SU-DHL-6 (cell line): Measurements from ENCODE around the gene CNTRL.
A peak's percentile ranks its signal among the peaks of the same experiment; 100 is the strongest.

Experiments used
- H2AFZ ChIP-seq: fragments of 200-600 bp; sonication (generic); 2 replicates; pipeline ENCODE4 v1.6.1; 2014; ENCODE audit warnings: low read depth, mild to moderate bottlenecking, moderate library complexity, mixed read lengths, antibody characterized with exemption, low read length; ENCODE audit not compliant: severe bottlenecking
- H3F3A ChIP-seq: fragments of 200-600 bp; shearing (Covaris generic); 2 replicates; pipeline ENCODE4 v1.6.0; 2016; ENCODE audit warnings: antibody characterized with exemption, mild to moderate bottlenecking; ENCODE audit not compliant: insufficient read depth
- H3K27ac ChIP-seq: fragments of 200-600 bp; sonication (generic); 2 replicates; pipeline ENCODE4 v1.5.1; 2016; ENCODE audit warnings: low read depth, mild to moderate bottlenecking, low read length, moderate library complexity, mixed read lengths
- H3K27me3 ChIP-seq: fragments of 200-600 bp; sonication (generic), shearing (Covaris generic); 2 replicates; pipeline ENCODE4 v1.6.0; 2014; ENCODE audit warnings: mild to moderate bottlenecking, low read length
- H3K36me3 ChIP-seq: fragments of 200-600 bp; sonication (generic); 2 replicates; pipeline ENCODE4 v1.6.1; 2014; ENCODE audit warnings: mild to moderate bottlenecking, low read length, mixed read lengths
- H3K4me2 ChIP-seq: fragments of 300-600, 200-600 bp; shearing (Covaris generic), sonication (generic); 2 replicates; pipeline ENCODE4 v1.6.0; 2014; ENCODE audit warnings: low read length, low read depth, mild to moderate bottlenecking; ENCODE audit not compliant: poor library complexity, severe bottlenecking
- H3K4me3 ChIP-seq: fragments of 200-600 bp; sonication (generic); 2 replicates; pipeline ENCODE4 v1.5.1; 2014; ENCODE audit warnings: antibody characterized with exemption, low read length, mild to moderate bottlenecking, mixed read lengths; ENCODE audit not compliant: insufficient read depth, poor library complexity, severe bottlenecking
- H3K79me2 ChIP-seq: fragments of 200-600 bp; sonication (generic); 2 replicates; pipeline ENCODE4 v1.6.1; 2014; ENCODE audit warnings: mild to moderate bottlenecking, low read length, moderate library complexity; ENCODE audit not compliant: insufficient read depth
- H3K9ac ChIP-seq: fragments of 200-600 bp; sonication (generic); 2 replicates; pipeline ENCODE4 v1.7.0; 2014; ENCODE audit warnings: mild to moderate bottlenecking, low read length
- H3K9me2 ChIP-seq: fragments of 200-600 bp; sonication (generic); replicated peaks from 2 replicates; pipeline ENCODE4 v1.6.1; 2014; ENCODE audit warnings: low read length; ENCODE audit not compliant: insufficient read depth
- H3K9me3 ChIP-seq: fragments of 200-600 bp; sonication (generic); 2 replicates; pipeline ENCODE4 v1.6.1; 2014; ENCODE audit warnings: low read length, mixed read lengths; ENCODE audit not compliant: insufficient read depth
- H4K20me1 ChIP-seq: fragments of 200-600 bp; sonication (generic); 2 replicates; pipeline ENCODE4 v1.6.1; 2014; ENCODE audit warnings: low read depth, mild to moderate bottlenecking, antibody characterized with exemption, low read length, moderate library complexity, mixed read lengths
- CTCF ChIP-seq: fragments of 200-600 bp; sonication (generic); IDR thresholded peaks from one replicate; pipeline ENCODE4 v1.5.1; 2017; ENCODE audit warnings: antibody characterized with exemption, mild to moderate bottlenecking, low read length, moderate library complexity; ENCODE audit not compliant: insufficient read depth, poor library complexity, severe bottlenecking
- EZH2phosphoT487 ChIP-seq: fragments of 200-600 bp; sonication (generic), shearing (Covaris generic); conservative IDR thresholded peaks from 2 replicates; pipeline ENCODE4 v1.6.1; 2018; ENCODE audit warnings: mild to moderate bottlenecking, antibody characterized with exemption, low read length, moderate library complexity, mixed read lengths

CNTRL gene

DNA sequence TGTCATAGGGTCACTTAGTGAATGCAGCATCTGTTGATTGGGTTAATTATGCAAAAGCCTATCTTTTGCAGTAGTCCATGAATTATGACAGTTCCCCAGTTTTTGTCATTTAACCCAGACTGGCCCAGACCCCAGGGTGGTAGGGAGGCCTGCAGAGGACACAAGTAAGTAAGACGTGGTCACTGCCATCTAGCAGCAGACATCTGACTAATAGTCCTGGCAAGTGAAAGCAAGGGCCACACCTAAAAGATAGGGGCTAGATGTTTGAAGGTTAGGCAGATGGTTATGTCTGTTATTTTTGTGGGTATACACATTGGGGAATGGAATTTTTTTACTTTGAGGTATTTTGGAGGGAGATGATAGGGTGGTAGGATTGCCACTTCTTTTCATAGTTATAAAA lies 78.9 kb downstream of the CNTRL start:
- TF ChIP-seq CTCF (no peak), EZH2phosphoT487 (no peak)
- H3K36me3 ChIP-seq: peaks cover 76% of the 10 kb centered on the region
- H3K27ac ChIP-seq: peak overlapping the region; percentile 39; the same call in 1 of the 2 replicates
- no peaks in the 10 kb centered on the region for H3K27me3 ChIP-seq
- no peak overlapping the region for H3K4me2 ChIP-seq
- no peak overlapping the region for H3K4me3 ChIP-seq
- H4K20me1 ChIP-seq: no peaks in the 10 kb centered on the region
- no peaks in the 10 kb centered on the region for H3K9me3 ChIP-seq
- H2AFZ ChIP-seq: no peak overlapping the region
- H3K79me2 ChIP-seq: no peaks in the 10 kb centered on the region; the same call in none of the 2 replicates
- no peaks in the 10 kb centered on the region for H3K9me2 ChIP-seq
- H3K9ac ChIP-seq: no peak overlapping the region
- peaks cover 57% of the 10 kb centered on the region for H3F3A ChIP-seq

DNA sequence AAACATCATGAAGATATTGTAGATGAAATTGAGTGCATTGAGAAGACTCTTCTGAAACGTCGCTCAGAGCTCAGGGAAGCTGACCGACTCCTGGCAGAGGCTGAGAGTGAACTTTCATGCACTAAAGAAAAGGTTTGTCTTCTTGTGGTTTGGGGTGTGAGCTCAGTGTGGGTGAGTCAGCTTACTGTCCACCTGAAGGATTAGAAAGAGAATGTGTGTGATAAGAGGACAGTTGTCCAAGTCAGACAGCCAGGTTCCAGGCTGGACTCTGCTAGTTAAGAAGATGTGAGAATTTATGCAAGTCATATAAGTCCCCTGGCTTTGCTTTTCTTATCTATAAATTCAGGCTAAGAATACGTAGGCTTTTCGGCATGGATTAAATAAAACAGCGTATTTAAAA lies 80.0 kb downstream of the CNTRL start:
- Histone ChIP-seq H3K79me2 (no peaks in the 10 kb centered on the region; the same call in none of the 2 replicates), H3K9ac (no peak overlapping the region), H3K9me3 (no peaks in the 10 kb centered on the region), H3K27me3 (no peaks in the 10 kb centered on the region), H4K20me1 (no peaks in the 10 kb centered on the region), H3K36me3 (peaks cover 78% of the 10 kb centered on the region), H2AFZ (no peak overlapping the region), H3K9me2 (no peaks in the 10 kb centered on the region), H3K4me2 (no peak overlapping the region), H3F3A (peaks cover 67% of the 10 kb centered on the region), H3K27ac (peak overlapping the region; percentile 96), H3K4me3 (no peak overlapping the region)
- TF ChIP-seq CTCF (no peak), EZH2phosphoT487 (no peak)

DNA sequence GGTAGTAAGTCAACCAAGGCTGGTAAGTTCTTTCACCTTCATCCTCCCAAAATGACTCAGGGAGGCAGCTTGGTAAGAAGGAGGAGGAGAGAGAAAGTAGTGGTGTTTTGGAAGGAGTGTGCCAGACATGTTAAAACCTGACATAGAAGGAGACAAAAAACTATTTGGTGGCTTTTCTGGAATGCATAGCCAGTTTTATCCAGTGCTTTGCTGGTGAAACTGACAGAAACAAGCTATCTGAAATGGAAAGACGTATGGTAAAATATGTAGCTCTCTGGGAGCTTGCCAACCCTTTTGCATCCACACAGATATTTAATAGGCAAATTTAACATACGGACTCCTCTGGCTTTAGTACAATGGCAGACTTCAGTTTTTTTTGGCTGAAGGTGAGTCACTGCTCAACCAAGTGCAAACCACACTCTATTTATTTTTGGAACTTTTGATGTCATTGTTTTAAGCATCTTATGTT lies 81.5 kb downstream of the CNTRL start:
- Histone ChIP-seq H3F3A (peaks cover 75% of the 10 kb centered on the region), H3K9me2 (no peaks in the 10 kb centered on the region), H4K20me1 (no peaks in the 10 kb centered on the region), H3K79me2 (no peaks in the 10 kb centered on the region; the same call in none of the 2 replicates), H3K27me3 (no peaks in the 10 kb centered on the region), H3K27ac (peak overlapping the region; percentile 96), H3K36me3 (peaks cover 76% of the 10 kb centered on the region), H3K4me2 (peak overlapping the region; percentile 62), H3K4me3 (peak overlapping the region; percentile 35), H3K9ac (peak overlapping the region; percentile 27; the same call in 1 of the 2 replicates), H2AFZ (no peak overlapping the region), H3K9me3 (no peaks in the 10 kb centered on the region)
- no peak for TF ChIP-seq EZH2phosphoT487
- no peak for TF ChIP-seq CTCF
